Endothelial cell of hepatic sinusoid (primary cell): ENCODE data around the gene TRMT6.

ENCODE experiments used
- in situ Hi-C: cut with HindIII; loops from 2 replicates; pipeline ENCODE4 v1.10.0; 2017; ENCODE audit warnings: low sequenced_read_pairs

The TRMT6 gene

DNA sequence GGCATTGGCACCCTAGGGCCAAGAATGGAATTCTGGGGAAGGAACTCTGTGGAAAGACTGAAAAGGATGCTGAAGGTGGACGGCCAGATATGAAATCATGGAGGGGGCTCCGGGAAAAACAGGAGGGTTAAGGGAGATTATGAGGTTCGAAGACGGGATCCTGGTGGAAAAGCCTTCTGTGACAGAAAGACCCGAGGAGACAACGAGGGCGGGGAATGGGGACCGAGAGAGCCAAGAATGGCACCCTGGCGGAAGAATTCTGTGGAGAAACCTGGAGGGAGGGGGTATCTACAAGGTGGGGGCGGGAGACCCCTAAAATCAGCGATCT, 426 bp downstream of the TRMT6 start:
- in situ Hi-C loops = no loop called here

DNA sequence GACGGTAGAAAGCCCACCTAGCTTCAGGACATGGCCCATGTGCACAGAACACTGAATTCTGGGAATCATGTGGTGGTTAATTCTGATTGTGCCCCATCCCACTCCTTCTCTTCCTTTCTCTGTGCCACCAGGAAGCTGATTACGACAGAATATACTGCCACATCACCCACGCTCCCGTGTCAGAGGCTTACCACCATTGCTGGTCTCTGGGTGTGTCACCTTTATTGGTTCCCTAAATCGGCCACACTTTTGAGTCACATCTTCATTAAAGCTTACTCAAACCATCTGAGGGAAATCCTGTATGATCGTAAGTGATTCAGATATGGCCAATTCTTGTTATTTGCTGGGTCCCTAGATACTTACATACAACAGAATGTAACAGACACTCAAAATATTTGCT, 3.1 kb downstream of the TRMT6 start:
- in situ Hi-C loops = no loop called here

DNA sequence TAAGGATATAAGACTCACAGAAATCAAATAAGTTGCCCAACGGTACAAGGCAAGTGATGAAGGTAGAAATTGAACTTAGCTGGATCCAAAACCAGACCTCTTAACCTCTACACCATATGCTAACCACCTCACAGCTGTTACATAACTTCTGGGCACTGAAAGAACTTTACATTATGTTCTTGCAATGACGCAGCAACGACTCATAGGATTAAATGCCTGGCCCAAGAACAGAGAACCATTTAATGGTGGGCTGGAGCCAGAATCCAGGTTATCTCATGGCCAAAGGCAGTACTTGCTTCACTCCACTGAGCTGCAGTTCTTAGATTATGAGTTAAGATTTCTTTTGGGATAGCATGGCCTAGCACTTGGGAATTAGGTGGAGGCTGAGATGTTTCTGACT, 4.4 kb downstream of the TRMT6 start:
- in situ Hi-C loops = no loop called here

DNA sequence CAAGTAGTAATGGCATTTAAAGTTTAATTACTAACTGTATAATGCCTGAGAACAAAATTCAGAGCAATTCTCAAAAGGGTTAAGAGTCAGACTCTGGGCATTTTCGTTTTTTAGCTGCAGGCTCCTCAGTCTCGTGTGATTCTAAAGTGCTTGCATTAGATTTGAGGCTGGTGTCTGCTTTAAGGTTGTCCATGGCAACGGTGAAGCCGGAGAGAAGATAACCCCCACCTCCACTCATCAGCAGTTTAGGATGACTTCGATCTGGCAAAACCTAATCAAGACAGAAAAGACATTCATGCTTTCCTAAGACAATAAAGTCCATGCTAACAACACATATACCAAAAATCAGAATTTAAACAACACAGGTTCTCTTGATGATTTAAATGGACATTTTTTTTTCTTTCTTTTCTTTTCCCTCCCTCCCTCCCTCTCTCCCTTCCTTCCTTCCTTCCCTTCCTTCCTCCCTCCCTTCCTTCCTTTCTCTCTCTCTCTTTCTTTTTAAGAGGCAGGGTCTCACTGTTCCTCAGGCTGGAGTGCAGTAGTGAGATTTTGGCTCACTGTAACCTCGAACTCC, 11.8 kb downstream of the TRMT6 start:
- in situ Hi-C loops = no loop called here

DNA sequence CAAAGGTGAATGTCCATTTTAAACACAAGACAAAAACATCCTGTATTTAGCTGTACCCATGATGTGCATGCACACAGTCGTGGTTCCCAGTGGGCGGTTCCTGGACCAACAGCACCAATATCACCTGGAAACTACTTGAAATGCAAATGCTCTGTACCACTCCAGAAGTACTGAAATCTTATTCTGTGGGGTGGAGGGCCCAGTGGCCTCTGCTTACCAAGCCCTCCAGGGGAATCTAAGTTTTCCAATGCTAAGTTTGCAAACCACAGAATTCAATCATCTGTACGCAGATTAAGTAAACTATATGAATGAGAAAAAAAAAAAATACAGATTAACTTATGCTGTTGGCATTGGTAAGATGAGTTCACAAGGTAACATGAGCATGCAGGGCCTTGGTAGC, 14.1 kb downstream of the TRMT6 start:
- in situ Hi-C loops = no loop called here

DNA sequence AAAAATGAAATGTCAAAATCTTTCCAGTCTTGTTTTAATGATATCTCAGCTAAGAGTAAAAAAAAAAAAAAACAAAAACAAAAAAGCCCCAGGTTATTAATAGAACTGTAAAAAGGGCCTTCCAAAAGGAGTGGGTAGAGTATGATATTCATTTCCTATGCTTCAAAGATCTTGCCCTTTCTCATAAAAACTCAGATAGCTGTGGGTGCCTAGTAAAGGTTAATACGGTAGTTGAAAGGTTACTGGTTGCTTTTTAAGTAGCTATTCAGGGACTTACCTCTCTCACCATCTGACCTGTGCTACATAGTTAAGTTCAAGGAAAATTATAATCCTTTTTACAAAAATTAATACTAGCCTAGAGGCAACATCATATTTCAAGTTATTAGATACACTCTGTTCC, 14.9 kb downstream of the TRMT6 start:
- in situ Hi-C loops = no loop called here

DNA sequence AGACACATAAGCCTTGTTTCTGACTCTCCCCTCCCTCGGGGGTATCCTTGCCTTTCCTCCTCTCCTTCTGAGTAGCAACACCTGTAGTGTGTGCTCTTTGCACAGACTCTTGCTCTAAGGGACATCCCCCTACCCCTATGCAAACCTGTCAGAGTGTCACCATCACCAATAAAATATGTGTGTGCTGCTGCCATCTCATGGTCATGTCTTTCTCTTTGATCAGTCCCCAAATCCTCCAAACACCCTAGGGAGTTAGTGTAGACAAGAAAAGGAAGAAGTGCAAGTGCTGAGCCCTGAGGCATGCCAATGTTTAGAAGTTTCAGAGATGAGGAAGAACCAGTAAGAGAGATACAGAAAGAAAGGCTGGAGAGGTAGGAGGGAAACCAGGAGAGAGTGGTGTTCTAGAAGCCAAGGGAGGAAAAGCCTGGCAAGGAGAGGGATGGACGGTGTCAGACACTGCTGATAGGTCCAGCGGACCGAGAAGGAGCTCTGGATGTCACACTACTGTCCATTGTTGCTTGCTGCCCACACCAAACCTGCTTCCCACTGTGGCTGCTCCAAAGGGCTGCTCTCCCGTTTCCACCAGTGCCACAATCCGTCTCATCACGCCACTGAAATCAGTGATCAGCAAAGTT, 16.4 kb downstream of the TRMT6 start:
- in situ Hi-C loops = no loop called here

DNA sequence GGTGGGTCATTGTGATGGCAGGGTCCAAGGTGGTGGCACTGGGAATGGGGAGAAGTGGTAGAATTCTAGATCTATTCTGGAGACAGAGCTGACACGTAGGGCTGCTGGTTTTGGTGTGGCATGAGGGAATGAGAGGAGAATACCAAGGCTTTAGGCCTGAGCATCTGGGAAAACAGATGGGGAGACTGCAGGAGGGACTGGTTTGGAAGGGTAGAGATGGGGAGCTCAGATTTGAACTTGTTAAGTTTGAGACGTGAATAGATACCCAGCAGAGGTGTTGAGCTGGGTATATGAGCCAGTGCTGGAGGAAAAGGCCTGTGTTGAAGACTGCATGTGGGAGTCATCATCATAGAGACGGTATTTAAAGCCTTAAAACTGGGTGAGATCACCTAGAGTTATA, 17.5 kb downstream of the TRMT6 start:
- in situ Hi-C loops = no loop called here

DNA sequence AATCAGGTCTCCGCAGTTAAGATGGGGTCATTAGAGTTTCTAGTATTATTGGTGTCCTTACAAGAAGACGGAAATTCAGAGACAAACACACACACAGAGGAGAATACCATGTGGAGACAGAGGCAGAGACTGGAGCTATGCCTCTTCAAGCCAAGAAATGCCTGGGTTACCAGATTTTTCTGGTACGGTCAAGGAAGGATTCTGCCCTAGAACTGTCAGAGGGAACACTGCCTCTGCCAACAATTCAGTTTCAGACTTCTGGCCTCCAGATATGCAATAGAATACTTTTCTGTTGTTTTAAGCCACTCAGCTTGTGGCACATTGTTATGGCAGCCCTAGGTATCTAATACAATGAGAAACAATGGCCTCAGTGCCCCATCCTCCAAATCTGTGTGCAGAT, 18.9 kb downstream of the TRMT6 start:
- in situ Hi-C loops = no loop called here

DNA sequence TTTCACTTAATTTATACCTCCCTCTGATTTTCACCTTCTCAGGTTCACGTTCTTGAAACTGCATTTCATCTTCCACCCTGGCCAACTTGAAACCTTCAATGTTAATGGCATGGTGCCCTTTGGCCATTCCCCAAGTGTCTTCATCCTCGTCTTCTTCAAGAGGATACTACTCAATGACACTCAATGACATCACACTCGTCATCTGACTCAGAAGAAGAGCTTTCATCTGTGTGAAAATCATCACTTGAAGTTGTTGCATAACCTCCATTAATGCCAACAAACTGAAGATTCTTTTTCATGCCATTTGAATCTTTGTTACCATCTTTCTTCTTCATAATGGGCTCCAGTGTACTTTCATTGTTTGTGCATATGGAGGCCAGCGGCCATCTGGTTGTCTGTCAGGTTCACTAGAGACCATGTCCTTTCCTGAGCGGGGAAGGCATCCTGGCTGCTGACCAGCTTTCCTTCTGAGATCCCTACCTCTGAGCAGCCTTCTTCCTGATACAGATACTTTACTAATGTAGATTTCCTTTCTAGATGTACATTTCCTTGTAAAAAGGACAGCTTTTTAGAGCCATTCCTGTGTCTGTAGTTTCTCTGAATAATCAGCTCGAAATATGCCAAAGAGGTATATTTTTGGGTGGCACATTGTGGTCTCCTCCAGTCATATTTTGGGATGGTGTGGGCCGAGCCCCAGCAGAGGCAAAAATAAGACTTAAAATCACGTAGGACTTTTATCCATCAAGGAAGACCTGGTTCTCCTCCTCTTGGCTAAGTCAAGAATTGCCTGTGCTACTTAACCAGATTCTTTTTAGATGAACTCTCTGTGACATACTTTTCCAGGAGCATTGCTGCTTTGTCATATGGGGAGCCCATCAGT, 21.3 kb downstream of the TRMT6 start:
- in situ Hi-C loops = no loop called here

DNA sequence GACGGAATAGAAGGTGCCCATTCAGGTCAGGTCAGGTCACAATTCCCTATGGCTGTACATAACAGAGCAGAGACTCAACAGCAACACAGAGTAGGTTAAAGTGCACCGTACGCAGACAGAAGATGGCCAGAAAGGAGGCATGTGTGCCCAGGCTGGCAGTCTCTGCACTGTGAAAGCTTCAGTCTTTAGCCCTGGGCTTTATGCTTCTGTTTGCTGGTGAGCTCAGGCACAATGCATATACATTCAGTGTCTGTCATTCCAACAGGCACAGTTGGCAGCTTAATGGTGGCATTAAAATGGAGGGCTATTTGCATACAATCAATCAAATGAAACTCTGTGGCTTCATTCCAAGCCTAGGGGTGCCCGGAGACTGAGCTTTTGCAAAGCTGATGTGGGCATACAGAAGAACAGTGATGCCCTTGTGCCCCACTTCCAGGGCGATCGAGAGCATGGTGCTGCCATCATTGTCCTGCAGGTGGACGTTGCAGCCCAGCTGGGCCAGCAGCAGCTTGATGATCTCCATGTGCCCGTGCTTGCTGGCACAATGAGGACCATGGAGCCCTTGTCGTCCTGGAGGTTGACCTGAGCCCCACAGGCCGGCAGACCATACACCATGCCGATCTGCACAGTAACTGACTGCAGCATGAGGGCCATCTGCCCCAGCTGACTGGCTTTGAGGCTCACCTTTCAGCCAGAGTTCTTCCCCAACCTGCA, 22.4 kb downstream of the TRMT6 start:
- in situ Hi-C loops = no loop called here

DNA sequence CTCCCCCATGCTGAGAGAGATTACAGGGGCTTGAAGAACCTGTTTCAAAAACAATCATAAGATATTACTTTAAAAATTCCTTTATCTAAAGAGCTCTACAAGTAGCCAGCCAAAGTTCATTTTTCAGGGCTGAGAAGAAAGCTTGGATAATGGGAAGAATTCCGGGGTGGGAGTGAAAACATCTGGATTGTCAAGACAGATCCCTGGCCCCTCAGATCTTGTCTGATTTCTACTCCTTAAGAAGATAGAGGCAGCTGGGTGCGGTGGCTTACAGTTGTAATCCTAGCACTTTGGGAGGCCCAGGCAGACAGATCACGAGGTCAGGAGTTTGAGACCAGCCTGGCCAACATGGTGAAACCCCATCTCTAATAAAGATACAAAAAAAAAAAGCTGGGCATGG, 24.8 kb downstream of the TRMT6 start:
- in situ Hi-C loops = no loop called here

DNA sequence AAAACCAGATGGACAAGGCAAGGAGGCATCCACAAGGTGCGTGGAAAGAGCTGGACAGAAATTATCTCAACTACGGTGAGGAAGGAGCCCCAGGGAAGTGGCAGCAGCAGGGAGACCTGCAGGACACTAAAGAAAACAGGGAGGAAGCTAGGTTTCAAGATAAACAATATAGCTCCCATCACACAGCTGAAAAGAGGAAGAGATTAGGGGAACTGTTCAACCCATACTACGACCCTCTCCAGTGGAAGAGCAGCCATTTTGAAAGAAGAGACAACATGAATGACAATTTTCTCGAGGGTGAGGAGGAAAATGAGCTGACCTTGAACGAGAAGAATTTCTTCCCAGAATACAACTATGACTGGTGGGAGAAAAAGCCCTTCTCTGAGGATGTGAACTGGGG, 26.8 kb downstream of the TRMT6 start:
- in situ Hi-C loops = no loop called here

DNA sequence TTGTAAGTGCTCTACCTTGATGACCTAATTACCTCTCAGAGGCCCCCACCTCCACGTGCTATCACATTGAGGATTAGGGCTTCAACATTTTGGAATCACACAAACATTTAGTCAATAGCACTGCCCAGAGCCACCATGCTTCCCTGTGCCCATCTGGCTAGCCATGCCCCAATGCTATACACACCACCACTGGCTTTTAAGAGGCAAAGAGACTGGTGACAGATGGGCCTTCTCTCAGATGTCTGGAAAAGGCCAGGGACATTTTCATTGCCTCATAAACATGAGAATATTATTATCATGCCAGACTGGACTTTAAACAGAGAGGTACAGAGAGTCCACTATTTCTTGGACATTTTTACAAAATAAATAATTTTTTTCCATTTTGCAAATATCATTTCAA, 29.8 kb downstream of the TRMT6 start:
- in situ Hi-C loops = no loop called here

DNA sequence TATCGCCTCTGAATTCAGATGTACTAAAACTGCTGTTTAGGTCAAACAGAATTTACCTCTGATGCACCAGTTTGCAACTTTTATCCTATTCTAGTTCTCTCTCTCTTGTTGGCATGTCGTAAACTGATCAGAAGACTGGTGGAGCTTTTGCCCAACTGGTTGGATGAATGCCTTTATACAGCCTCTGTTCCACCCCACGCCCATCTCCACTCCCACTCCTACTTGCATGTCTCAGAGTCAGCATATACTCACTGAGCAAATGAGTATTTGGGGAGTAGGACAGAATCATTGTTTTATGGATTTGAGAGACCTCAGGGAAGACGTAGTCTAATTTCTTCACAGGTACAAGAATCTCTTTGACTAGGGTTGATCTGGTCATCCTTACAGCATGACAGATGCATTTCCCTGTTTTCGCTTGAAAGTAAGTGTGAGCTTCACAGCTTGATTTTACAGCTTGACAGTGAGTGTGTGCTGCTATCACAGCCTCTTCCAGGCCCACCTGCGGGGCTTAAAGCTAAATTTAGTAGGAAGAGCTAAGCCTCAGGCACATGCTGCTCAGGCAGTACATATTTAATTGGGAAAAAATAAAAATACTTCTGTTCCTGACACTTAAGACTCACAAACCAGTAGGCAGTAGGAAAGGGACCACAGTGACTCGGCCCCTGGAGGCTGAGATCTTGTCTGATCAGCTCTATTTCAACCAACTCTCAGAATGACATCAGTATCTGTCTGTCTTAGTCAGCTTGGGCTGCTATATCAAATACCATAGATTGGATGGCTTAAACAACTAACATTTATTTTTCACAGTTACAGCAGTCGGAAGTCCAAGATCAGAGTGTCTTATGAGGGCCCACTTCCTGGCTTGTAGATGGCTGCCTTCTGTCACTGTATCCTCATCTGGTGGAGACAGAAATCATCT, 30.4 kb downstream of the TRMT6 start:
- in situ Hi-C loops = no loop called here

DNA sequence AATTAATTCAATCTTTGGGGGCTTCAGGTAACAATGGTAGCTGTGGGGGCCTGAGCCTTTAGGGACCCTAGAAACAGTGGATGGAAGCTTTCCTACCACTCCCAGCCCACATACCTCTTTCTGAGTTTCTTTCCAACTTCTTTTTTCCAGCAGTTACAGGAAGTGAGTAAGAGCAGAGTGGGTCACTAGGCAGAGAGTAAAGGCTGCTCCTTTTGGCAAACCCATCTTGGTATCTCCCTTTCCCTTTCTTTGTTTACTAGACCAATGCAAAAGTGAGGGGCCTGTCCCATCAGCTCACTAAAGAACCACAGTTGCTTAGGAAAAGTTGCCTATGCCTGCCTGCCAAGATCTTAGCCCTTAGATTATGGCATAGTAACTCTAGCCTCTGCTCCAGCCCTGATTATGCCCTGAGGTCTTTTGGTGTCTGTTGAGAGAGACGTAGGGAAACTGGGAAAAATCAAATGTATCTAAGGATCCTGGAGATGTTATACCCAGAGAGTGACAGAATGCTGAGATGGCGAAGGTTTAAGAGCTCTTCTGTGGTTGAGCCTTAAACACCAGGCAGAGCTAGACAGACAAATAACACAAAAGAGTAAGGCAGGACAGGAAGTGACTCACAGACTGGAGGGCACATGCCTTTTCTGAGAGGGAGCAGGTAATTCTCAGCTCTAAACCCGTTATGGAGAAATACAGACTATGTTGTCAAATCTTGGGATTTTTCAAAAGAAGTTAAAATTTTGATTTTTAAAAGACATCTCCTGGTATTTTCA, 31.3 kb downstream of the TRMT6 start:
- in situ Hi-C loops = no loop called here

DNA sequence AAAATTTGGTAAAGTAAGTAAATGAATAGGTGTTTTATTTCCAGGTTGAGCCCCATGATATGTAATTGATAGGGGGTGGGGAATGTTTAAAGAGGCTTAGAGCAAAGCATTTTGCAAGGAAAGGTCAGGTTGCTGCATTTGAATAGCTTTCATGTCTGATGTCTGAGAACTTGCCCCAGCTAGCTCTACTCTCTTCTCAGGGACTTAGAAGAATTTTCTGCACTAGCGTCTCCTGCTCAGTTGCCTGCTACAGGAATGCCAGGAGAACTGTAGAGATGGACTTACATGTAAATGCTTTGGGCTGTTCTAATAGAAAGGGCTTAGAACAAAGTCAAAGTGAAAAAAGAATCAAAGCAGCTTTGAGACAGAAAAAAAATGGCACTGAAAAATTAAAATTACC, 35.5 kb downstream of the TRMT6 start:
- in situ Hi-C loops = no loop called here

DNA sequence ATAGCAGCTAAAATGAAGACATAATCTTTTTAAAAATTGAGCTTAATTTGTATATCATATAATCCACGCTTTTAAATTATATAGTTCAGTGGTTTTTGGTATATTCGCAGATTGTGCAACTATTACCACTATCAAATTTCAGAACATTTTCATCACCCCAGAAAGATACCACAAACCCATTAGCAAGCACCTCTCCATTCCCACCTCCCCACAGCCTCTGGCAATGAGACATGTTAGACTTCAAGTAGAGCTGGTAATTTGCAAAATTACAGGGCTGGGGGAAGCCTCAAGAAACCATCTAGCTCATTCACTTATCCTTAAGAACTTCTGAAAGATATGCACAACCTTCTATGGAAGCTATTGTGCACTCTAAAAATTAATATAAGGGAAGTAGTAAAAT, 37.2 kb downstream of the TRMT6 start:
- in situ Hi-C loops = no loop called here

DNA sequence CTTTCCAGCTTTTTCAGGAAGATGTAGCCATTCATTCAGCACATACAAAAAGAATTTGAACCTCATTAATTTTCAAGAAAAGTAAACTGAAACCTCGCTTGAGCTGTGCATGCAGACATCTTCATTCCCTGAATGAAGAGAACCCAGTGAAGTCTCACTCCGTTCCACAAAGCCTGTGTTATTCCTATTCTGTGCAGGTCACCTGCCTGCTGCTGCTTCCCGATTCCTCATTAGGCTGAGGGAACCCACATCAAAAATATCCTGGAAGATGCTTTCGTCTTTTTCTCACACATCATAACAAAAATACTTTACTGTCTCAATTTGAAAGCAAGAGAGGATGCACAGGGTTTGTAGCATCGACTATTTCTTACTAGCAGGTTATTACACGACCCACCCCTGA, 40.1 kb downstream of the TRMT6 start:
- in situ Hi-C loops = no loop called here

DNA sequence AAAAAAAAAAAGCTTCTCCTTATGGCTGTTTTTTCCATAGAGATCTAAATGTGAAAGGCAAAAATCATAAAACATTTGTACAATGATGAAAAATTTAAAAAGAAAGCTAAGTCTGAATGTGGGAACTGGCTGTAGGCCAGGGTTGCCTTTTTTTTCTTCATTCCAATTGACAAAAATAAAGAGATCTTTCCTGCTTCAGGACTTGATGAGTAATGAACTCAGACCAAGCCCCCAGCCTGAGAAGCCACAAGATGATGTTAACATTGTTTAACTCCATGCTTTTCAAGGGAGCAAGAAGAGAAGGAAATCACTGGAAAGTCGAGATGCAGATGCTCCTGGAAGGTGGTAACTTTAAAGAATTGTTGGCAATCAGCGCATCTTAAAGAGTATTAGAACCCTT, 41.4 kb downstream of the TRMT6 start:
- in situ Hi-C loops = no loop called here
